ENCODE data around the gene HNRNPK.
"Not testable (repeated sequence)": the region's sequence is repeated elsewhere in the genome, so short reads cannot be mapped to it uniquely, and the experiment has no call there.

The HNRNPK gene

DNA sequence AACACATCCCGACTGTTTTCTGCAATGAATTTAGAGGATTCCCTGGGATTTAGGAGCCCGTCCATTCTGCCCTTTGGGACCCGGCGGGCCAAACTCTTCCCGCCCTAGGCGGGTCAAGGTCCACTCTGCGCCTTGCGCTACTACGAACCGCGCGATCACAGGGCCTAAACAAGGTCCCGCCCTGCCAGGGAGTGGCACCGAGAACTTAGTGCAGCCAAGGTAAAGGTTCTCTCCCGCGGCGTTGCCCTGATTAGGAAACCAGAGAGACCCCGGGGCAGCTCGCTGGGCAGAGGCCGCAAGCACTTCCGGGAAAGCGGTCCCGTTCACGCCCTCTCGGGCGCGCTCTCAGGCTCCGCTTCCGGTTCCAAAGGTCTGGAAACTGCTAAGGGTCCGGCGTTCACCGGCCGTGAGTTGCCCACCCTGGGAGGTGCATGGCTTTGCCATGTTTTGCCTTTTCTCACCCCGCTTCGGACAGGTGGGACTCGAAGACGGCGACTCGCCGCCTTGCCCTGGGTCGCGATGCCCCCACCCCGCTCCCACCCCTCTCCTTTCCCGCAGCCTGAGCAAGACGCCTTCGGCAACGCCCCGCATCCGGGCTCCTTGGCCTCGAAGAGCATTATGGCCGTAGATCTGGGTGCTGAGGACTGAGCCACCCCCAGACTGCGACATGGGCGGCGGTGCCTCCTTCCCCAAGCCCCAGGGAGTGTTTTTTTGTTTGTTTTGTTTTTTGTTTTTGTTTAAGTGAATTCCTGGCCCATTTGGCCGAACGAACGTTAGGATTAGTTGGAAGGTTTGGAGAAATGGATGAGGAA lies 23.4 kb downstream of the HNRNPK start:
- H3K4me3 ChIP-seq (replicated peaks; ENCODE audit: low read depth, low read length) = peak overlapping the region; percentile 60
- DNase-seq (ENCODE audit: low read depth) = peak; percentile 61
- TF ChIP-seq, protein P1, sequence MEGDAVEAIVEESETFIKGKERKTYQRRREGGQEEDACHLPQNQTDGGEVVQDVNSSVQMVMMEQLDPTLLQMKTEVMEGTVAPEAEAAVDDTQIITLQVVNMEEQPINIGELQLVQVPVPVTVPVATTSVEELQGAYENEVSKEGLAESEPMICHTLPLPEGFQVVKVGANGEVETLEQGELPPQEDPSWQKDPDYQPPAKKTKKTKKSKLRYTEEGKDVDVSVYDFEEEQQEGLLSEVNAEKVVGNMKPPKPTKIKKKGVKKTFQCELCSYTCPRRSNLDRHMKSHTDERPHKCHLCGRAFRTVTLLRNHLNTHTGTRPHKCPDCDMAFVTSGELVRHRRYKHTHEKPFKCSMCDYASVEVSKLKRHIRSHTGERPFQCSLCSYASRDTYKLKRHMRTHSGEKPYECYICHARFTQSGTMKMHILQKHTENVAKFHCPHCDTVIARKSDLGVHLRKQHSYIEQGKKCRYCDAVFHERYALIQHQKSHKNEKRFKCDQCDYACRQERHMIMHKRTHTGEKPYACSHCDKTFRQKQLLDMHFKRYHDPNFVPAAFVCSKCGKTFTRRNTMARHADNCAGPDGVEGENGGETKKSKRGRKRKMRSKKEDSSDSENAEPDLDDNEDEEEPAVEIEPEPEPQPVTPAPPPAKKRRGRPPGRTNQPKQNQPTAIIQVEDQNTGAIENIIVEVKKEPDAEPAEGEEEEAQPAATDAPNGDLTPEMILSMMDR (IDR thresholded peaks at IDR 0.05; ENCODE audit: low read length, missing control alignments) = no peak

DNA sequence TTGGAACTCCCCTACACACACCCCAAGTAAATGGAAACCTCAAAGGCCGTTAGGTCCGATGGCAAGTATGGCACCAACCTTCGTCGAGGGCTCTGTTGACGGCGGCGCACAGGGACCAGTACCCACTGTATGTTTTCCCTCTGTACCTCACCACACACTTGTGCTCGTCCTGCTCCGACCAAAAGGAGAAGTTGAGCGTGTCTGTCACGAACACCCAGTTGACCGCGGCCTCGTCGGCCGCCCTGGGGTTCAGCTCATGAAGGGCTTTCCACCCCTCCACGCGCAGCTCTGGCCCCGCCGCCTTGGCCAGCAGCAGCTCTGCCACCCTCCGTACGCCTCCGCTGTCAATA lies 24.0 kb downstream of the HNRNPK start:
- no peak for DNase-seq (ENCODE audit: low read depth)
- TF ChIP-seq, protein P1 (IDR thresholded peaks at IDR 0.05; ENCODE audit: low read length, missing control alignments) = no peak
- peak overlapping the region; percentile 60 for H3K4me3 ChIP-seq (replicated peaks; ENCODE audit: low read depth, low read length)

DNA sequence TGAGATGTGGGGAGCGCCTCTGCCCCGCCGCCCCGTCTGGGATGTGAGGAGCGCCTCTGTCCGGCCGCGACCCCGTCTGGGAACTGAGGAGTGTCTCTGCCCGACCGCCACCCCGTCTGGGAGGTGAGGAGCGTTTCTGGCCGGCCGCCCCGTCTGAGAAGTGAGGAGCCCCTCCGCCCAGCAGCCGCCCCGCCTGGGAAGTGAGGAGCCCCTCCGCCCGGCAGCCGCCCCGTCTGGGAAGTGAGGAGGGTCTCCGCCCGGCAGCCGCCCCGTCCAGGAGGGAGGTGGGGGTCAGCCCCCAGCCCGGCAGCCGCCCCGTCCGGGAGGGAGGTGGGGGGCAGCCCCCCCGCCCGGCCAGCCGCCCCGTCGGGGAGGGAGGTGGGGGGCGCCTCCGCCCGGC lies 31.9 kb downstream of the HNRNPK start:
- DNase-seq (ENCODE audit: low read depth); H3K4me3 ChIP-seq (replicated peaks; ENCODE audit: low read depth, low read length): not testable (repeated sequence)

DNA sequence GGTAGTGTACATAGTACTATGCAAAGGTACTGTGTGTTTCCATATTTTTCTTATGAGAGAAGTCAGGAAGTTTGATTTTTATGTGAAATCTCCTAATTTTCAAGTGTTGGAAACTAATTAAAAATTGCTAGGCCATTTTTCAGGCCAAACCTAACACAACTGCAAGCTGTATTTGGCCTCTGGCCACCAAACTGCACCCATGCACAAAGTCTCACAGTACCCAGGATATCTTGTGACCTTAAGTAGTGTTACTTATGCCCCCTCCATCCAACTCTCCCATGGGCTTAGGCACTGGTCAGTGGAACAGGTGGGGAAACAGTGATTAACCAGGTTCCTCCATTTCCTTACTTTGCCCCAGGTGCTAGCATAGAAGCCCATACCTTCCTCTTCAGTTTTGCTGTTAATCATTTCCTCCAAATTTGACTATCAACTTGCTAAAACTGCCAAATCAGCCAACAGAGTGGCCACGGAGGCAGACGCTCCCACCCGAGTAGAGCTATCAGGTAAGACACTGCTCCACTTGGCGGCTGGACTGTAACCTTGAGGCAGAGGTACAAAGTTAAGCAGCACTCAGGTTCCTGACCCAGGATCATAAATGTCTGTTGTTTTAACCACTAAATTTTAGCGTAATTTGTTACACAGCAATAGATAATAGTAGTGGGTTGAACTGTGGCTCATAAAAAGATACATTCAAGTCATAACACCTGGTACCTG lies 39.3 kb downstream of the HNRNPK start:
- no peak overlapping the region for H3K4me3 ChIP-seq (replicated peaks; ENCODE audit: low read depth, low read length)
- DNase-seq (ENCODE audit: low read depth) = no peak
- TF ChIP-seq, protein P1 (IDR thresholded peaks at IDR 0.05; ENCODE audit: low read length, missing control alignments) = no peak

DNA sequence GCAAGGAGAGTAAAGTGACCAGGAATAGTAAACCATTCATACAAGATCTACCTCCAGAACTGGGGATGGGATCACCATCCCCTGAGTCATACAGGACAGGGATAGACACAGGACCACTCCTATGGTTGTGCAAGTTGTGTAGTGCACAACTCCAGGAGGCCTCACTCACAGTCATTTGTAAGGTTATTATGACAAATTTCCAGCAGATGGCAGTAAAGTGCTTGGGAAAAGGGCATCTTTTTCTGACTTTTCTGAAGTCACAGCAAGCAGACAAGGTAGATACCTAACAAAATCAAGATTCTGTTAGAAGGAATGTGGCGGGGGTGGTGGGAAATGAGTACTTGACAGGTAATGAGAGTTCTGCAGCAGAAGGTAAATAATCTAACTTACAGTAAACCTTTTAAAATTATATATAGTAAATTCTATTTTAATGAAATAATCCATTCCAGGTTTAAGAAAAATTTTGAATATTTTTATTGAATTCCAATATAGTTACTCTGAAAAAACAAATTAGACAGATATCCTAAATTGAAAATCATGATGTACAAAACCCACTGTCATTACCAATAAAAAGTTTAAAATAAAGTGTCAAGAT lies 42.1 kb downstream of the HNRNPK start:
- peak; percentile 80 for DNase-seq (ENCODE audit: low read depth)
- TF ChIP-seq, protein P1 (IDR thresholded peaks at IDR 0.05; ENCODE audit: low read length, missing control alignments) = peak; percentile 57
- H3K4me3 ChIP-seq (replicated peaks; ENCODE audit: low read depth, low read length) = no peak overlapping the region

DNA sequence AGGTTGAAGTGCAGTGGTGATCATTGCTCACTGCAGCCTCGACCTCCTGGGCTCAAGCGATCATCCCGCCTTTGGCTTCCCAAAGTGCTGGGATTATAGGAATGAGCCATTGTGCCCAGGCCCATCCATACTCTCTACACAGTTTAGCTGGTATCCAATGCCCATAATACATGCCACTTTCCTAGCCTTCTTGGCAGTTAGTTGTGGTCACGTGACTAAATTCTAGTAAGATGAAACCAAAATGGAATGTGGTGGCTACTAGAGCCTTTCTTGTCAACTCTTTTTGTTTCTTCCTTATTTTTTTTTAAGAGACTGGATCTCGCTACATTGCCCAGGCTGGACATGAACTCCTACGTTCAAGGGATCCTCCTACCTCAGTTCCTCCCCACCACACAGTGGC lies 43.5 kb downstream of the HNRNPK start:
- no peak overlapping the region for H3K4me3 ChIP-seq (replicated peaks; ENCODE audit: low read depth, low read length)
- DNase-seq (ENCODE audit: low read depth) = no peak
- TF ChIP-seq, protein P1 (IDR thresholded peaks at IDR 0.05; ENCODE audit: low read length, missing control alignments) = no peak

DNA sequence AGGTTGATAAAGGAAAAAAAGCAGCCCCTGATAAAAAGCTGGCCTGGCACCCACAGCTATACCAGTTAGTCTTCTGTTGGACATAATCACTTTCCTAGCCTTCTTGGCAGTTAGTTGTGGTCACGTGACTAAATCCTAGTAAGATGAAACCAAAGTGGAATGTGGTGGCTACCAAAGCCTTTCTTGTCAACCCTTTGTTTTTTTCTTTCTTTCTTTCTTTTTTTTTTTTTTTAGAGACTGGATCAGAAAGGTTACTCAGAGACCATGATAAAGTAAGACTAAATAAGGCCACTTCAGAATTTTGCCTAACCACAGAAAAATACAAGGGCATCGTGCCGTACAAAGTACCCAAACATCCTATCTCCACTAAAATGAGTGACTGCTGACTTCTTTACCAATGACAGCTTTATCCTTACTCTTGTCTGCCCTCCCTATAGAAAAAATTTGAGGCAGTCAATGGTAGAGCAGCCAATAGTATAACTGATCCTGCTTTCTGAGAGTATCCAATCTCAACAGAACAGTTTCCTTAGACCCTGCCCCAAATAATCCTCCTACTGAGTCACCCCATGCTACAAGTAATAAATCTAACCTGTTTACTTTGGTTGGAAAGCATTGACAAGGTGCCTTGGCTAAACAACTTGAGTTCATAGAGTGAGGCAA lies 44.6 kb downstream of the HNRNPK start:
- DNase-seq (ENCODE audit: low read depth) = peak; percentile 85
- TF ChIP-seq, protein P1 (IDR thresholded peaks at IDR 0.05; ENCODE audit: low read length, missing control alignments) = no peak
- H3K4me3 ChIP-seq (replicated peaks; ENCODE audit: low read depth, low read length) = no peak overlapping the region

Data from fibroblast of pulmonary artery (primary cell).